ENCODE measurements around the gene RAD51B.

Gene RAD51B

DNA sequence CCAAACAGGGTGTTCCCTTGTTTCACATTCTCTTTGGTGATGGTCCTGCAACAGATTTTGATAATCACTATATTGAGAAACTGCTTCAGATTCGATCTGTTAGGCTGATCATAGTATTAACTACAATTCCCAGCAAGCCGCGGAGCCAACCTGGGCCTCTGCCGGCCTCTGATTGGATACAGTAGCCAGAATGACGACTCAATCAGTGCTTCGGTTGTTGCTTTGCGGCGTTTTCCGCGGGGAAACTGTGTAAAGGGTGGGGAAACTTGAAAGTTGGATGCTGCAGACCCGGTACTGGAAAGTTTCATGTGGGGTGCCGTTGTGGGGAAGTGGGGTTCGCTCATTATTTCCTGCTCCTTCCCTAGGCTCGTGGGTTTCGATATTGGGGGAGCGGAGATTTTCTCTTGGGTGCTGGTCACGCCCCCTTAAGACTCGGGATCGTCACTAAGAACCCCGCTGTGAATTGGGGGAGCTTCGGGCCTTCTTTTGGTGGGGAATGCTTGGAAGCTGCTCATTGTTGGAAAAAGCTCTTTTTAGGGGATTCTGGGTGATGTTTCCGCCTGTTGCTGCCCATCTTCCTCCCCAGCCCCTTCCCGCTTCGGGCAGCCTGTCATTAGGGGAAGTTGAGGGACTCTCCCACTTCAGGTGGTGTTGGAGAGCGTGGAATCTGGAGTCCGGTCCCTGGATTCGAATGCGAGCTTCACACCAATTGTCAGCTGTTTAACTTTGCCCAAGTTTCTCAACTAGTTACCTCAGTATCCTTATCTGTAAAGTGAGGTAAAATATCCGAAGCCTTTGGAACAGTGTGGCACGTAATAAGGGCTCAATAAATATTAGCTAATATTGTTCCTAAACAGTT, at the start of gene RAD51B:
Gene RAD51B (plus strand): TSS at position 217 of the 859 bp plus-strand sequence.
- Histone ChIP-seq H3K36me3 (ENCODE audit: insufficient read depth, low read length) (no peaks in the 10 kb centered on the region), H3K27ac (no peak within 1 kb of the TSS)

DNA sequence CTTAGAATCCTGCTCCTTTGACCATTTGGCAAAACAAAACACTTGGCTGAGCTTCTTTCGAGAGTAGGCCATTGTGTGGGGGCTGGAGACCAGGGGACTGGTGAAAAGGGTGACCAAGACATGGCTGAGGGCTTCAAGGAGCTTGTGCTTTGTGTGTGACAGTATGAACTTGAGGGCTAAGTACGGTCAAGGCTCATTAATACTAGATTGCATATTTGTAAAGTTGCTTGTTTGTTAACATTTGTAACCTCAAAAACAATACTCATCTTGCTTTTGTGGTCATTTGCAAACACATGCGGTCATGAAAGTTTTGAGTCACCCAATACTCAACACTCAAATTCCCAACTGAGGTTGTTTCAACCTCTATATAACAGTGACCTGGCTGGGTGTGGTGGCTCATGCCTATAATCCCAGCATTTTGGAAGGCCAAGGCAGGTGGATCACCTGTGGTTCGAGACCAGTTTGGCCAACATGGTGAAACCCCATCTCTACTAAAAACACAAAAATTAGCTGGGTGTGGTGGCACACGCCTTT, 45.7 kb upstream of the RAD51B start:
- Histone ChIP-seq H3K9ac (ENCODE audit: insufficient read length) (no peak overlapping the region), H3K9me3 (ENCODE audit: low read depth, low read length) (no peaks in the 10 kb centered on the region), H3K27ac (no peak overlapping the region), H3K4me3 (no peak overlapping the region), H3K36me3 (ENCODE audit: insufficient read depth, low read length) (peaks cover 75% of the 10 kb centered on the region)
- TF ChIP-seq POLR2AphosphoS5 (IDR thresholded peaks at IDR 0.05; ENCODE audit: borderline replicate concordance, low read depth, low read length) (no peak), EZH2 (IDR thresholded peaks at IDR 0.05) (no peak), FOXP2 (optimal IDR thresholded peaks at IDR 0.05; ENCODE audit: control extremely low read depth, extremely low read length, insufficient read depth) (no peak)
- DNase-seq (ENCODE audit: low read depth, low spot score) = no peak

More for the DNA sequence above, at the start of gene RAD51B:
- H3K4me3 ChIP-seq = peak within 1 kb of the TSS; percentile 80
- H3K9me3 ChIP-seq (ENCODE audit: low read depth, low read length) = no peaks in the 10 kb centered on the region
- DNase-seq (ENCODE audit: low read depth, low spot score) = peak; percentile 70
- TF ChIP-seq POLR2AphosphoS5 (IDR thresholded peaks at IDR 0.05; ENCODE audit: borderline replicate concordance, low read depth, low read length) = peak; percentile 75
- TF ChIP-seq EZH2 (IDR thresholded peaks at IDR 0.05) = no peak
- H3K9ac ChIP-seq (ENCODE audit: insufficient read length) = peak within 1 kb of the TSS; percentile 86

DNA sequence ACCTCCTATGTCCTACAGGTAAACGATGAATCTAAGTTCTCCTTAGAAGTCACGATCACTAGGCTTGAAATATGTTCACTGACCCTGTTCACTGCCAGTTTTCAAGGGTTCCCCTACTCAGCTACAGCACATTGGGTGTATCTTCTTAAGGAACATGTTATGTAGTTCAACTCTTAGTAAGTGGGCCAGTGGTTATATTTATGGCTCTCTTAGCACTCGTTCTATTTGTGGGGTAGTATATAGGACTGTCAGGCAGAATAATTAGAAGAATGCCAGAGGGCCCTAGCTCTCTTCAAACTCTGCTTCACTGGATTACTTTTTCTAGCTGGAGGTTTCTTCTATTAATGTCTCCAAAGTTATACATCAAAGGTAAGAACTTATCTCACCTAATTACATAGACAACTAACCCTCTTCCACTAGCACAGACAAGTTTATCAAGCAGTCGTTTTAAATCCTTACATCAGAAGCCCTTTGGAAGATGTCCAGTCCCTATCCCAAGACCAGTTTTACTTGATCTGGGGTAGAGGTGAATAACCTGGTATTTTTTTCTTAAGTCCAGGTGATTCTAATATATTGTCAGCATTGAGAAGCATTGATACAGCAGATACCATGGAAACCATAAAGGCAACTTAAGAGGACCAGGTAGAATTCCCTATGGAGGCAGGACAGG, 42.8 kb upstream of the RAD51B start:
- DNase-seq (ENCODE audit: low read depth, low spot score) = no peak
- Histone ChIP-seq H3K9ac (ENCODE audit: insufficient read length) (no peak overlapping the region), H3K27ac (no peak overlapping the region), H3K36me3 (ENCODE audit: insufficient read depth, low read length) (peaks cover 62% of the 10 kb centered on the region), H3K4me3 (no peak overlapping the region), H3K9me3 (ENCODE audit: low read depth, low read length) (no peaks in the 10 kb centered on the region)
- TF ChIP-seq POLR2AphosphoS5 (IDR thresholded peaks at IDR 0.05; ENCODE audit: borderline replicate concordance, low read depth, low read length) (no peak), FOXP2 (optimal IDR thresholded peaks at IDR 0.05; ENCODE audit: control extremely low read depth, extremely low read length, insufficient read depth) (no peak), EZH2 (IDR thresholded peaks at IDR 0.05) (no peak)

DNA sequence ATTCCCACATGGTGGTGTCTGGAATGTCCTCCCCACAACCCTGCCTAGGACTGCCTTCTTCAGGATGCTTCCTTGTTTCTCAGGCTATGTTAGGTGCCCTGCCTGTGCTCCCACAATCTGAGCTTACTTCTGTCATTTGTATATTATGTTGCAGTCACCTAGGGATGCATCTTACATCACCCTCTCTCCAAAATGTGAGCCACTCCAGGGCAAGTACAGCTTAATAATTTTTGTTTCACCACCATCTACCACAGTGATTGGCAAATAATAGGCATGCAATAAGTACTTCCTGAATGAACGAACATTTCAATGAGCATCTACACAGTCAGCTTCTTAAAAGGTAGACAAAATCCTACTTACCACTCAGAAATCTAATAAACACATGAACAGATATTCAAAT, 40.8 kb upstream of the RAD51B start:
- TF ChIP-seq POLR2AphosphoS5 (IDR thresholded peaks at IDR 0.05; ENCODE audit: borderline replicate concordance, low read depth, low read length) = no peak
- TF ChIP-seq EZH2 (IDR thresholded peaks at IDR 0.05) = no peak
- TF ChIP-seq FOXP2 (optimal IDR thresholded peaks at IDR 0.05; ENCODE audit: control extremely low read depth, extremely low read length, insufficient read depth) = no peak
- Histone ChIP-seq H3K9me3 (ENCODE audit: low read depth, low read length) (no peaks in the 10 kb centered on the region), H3K4me3 (no peak overlapping the region), H3K27ac (no peak overlapping the region), H3K36me3 (ENCODE audit: insufficient read depth, low read length) (peaks cover 73% of the 10 kb centered on the region), H3K9ac (ENCODE audit: insufficient read length) (no peak overlapping the region)
- no peak for DNase-seq (ENCODE audit: low read depth, low spot score)

DNA sequence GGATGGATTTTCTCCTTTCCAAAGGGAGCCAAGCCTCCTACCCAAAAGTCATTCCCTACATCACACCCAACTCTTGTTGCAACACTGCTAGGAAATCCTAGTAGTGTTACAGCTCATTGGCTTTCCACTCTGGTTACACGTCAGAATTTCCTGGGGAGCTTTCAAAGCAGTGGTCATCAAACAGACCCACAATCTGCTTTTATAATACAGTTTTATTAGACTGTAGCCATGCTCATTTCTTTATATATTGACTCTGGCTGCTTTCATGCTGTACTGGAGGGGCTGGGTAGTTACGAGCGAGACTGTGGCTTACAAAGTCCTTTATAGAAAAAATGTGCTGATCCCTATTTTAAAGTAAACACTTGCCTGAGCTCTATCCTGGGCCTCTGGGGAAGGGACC, 37.5 kb upstream of the RAD51B start:
- Histone ChIP-seq H3K27ac (no peak overlapping the region), H3K36me3 (ENCODE audit: insufficient read depth, low read length) (peaks cover 63% of the 10 kb centered on the region), H3K4me3 (no peak overlapping the region), H3K9ac (ENCODE audit: insufficient read length) (no peak overlapping the region), H3K9me3 (ENCODE audit: low read depth, low read length) (no peaks in the 10 kb centered on the region)
- TF ChIP-seq EZH2 (IDR thresholded peaks at IDR 0.05) (no peak), FOXP2 (optimal IDR thresholded peaks at IDR 0.05; ENCODE audit: control extremely low read depth, extremely low read length, insufficient read depth) (no peak), POLR2AphosphoS5 (IDR thresholded peaks at IDR 0.05; ENCODE audit: borderline replicate concordance, low read depth, low read length) (no peak)
- no peak for DNase-seq (ENCODE audit: low read depth, low spot score)

DNA sequence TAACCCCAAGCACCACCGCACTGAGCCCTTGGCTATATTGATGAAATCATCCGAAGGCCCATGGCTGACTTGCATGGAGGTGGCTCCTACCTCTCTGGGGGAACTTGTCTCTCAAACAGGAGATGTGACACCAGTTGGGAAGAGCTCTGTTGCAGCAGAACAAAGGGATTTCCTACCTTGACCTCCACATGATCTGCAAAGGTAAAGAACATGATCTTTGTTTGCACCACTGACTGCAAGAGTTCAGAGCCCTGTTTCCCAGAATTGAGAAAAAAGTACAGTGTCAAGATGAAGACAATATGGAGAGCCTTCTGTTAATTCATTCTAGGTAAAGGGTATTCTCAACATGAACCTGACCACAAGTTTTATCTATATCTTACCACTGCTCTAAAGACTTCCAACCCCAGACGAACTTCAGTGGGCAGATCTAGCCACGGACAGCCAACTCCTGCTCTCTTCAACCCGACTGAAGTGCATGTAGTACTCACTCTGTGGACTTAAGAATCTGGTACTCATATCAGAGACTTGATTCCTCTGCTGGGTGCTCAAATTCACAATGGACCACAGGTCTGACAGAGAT, 35.2 kb upstream of the RAD51B start:
- TF ChIP-seq FOXP2 (optimal IDR thresholded peaks at IDR 0.05; ENCODE audit: control extremely low read depth, extremely low read length, insufficient read depth) = no peak
- no peak for TF ChIP-seq POLR2AphosphoS5 (IDR thresholded peaks at IDR 0.05; ENCODE audit: borderline replicate concordance, low read depth, low read length)
- TF ChIP-seq EZH2 (IDR thresholded peaks at IDR 0.05) = no peak
- no peak overlapping the region for H3K9ac ChIP-seq (ENCODE audit: insufficient read length)
- no peak overlapping the region for H3K27ac ChIP-seq
- no peak overlapping the region for H3K4me3 ChIP-seq
- H3K36me3 ChIP-seq (ENCODE audit: insufficient read depth, low read length) = peaks cover 64% of the 10 kb centered on the region
- no peak for DNase-seq (ENCODE audit: low read depth, low spot score)
- no peaks in the 10 kb centered on the region for H3K9me3 ChIP-seq (ENCODE audit: low read depth, low read length)

DNA sequence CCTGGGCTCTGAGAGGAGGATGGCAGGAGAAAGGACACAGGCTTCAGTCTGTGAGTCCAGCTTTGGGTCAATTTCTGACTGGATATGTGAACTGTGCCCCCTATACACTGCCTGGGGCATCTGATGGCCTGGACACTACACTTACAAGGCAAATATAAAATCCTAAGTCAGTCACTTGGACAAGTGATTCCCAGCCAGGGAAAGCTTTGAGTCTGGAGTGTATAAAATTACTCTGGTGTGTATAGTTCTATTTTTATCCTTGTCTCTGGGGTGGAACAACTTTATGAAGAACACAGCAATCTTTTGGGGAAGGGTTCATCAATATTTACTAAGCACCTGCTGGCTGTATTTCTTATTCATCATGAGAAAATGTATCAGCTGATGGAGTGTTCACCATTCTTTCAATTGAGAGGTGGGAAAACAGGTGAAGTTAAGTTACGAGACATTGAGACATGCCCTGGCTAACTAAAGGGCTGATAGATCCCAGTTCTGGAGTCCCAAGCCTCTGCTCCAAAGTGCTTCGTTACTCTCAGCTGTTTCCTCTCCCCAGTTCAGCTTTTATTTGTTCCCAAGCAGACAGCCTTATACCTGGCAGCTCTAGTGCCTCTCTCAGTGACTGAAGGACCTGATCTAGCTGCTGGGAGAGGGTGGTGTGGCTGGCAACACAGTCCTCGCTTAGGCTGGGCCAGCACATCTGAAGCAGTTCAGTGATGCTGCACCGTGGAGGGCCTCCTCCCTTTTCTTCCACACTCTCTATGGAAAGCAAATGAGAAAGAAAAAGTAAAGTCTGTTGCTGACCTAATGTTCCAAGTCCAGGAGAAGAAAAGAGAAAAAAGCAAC, 34.1 kb upstream of the RAD51B start:
- Histone ChIP-seq H3K9ac (ENCODE audit: insufficient read length) (no peak overlapping the region), H3K36me3 (ENCODE audit: insufficient read depth, low read length) (peaks cover 70% of the 10 kb centered on the region), H3K9me3 (ENCODE audit: low read depth, low read length) (no peaks in the 10 kb centered on the region), H3K27ac (no peak overlapping the region), H3K4me3 (no peak overlapping the region)
- TF ChIP-seq EZH2 (IDR thresholded peaks at IDR 0.05) (no peak), FOXP2 (optimal IDR thresholded peaks at IDR 0.05; ENCODE audit: control extremely low read depth, extremely low read length, insufficient read depth) (no peak), POLR2AphosphoS5 (IDR thresholded peaks at IDR 0.05; ENCODE audit: borderline replicate concordance, low read depth, low read length) (no peak)
- no peak for DNase-seq (ENCODE audit: low read depth, low spot score)
